Right atrium auricular region (tissue), 2 donors: Measurements from ENCODE around the gene MBD5. TPM values are rescaled to one million over a fixed set of nuclear protein-coding genes. Genes with fewer than 3 reads are reported as not detected.

Experiments
- DNase-seq: peaks from one replicate; pipeline ENCODE4 v3.0.0-alpha.2; 2019; ENCODE audit warnings: low spot score
- H3K27ac ChIP-seq, 2 donors: fragments of 200-600 bp; sonication (generic); 1 replicate in 1 of 2; 2 replicates in 1 of 2; pipeline ENCODE4 v1.5.1; 2016 to 2019
- H3K27me3 ChIP-seq, 2 donors: fragments of 200-600 bp; sonication (generic); one replicate each; pipeline versions ENCODE4 v1.5.1 to v1.6.0; 2017 to 2019
- H3K36me3 ChIP-seq: fragments of 200-600 bp; sonication (generic); one replicate; pipeline ENCODE4 v1.5.1; 2016
- H3K4me1 ChIP-seq, 2 donors: fragments of 200-600 bp; sonication (generic); one replicate each; pipeline versions ENCODE4 v1.5.1 to v1.6.0; 2017 to 2019
- H3K4me3 ChIP-seq, 2 donors: fragments of 200-600 bp; sonication (generic); 1 replicate in 1 of 2; 2 replicates in 1 of 2; pipeline ENCODE4 v1.5.1; 2017 to 2019; ENCODE audit warnings: mild to moderate bottlenecking in 1 of 2, moderate library complexity in 1 of 2
- H3K9me3 ChIP-seq, 2 donors: fragments of 200-600 bp; sonication (generic); one replicate each; pipeline ENCODE4 v1.5.1; 2019
- CTCF ChIP-seq, 2 donors: fragments of 200-600 bp; sonication (generic); IDR thresholded peaks; one replicate each; pipeline ENCODE4 v1.5.1; 2019; ENCODE audit warnings: antibody characterized with exemption in 2 of 2
- total RNA-seq, 2 donors: library from RNA; depleted of rRNA; stranded (reverse); fragments of >200 nt; gene quantifications; one replicate each; pipeline ENCODE4 v1.1.0, GENCODE V29; 2016

The MBD5 gene
- total RNA-seq, 2 donors from 2014 or later: 14.5 to 22.8 TPM

GRCh38 chr2:148528356-148529064, 507.6 kb downstream of the MBD5 start:
- no peak overlapping the region for H3K4me3 ChIP-seq
- no peaks in the 10 kb centered on the region for H3K9me3 ChIP-seq
- no peak for DNase-seq
- TF ChIP-seq CTCF (IDR thresholded peaks at IDR 0.05): no peak
- H3K27me3 ChIP-seq: no peaks in the 10 kb centered on the region
- H3K4me1 ChIP-seq: no peaks in the 10 kb centered on the region
- H3K36me3 ChIP-seq: no peaks in the 10 kb centered on the region
- no peak overlapping the region for H3K27ac ChIP-seq

- H3K4me3 ChIP-seq: no peak overlapping the region
- no peak for TF ChIP-seq CTCF (IDR thresholded peaks at IDR 0.05)
- no peak overlapping the region for H3K27ac ChIP-seq
- DNase-seq: no peak
- H3K27me3 ChIP-seq: no peaks in the 10 kb centered on the region
- H3K36me3 ChIP-seq: no peaks in the 10 kb centered on the region
- H3K4me1 ChIP-seq: no peaks in the 10 kb centered on the region
- H3K9me3 ChIP-seq: no peaks in the 10 kb centered on the region
Observed at GRCh38 chr2:148529745-148530144, 508.9 kb downstream of the MBD5 start.

GRCh38 chr2:148530350-148530749, 509.5 kb downstream of the MBD5 start:
- Histone ChIP-seq H3K4me3 (no peak overlapping the region), H3K4me1 (peaks cover 0 to 5% of the 10 kb centered on the region in 2 donors), H3K27me3 (no peaks in the 10 kb centered on the region), H3K9me3 (no peaks in the 10 kb centered on the region), H3K36me3 (no peaks in the 10 kb centered on the region), H3K27ac (no peak overlapping the region)
- no peak for TF ChIP-seq CTCF (IDR thresholded peaks at IDR 0.05)
- DNase-seq: no peak

- no peaks in the 10 kb centered on the region for H3K36me3 ChIP-seq
- peaks cover 0 to 5% of the 10 kb centered on the region in 2 donors for H3K4me1 ChIP-seq
- H3K27me3 ChIP-seq: no peaks in the 10 kb centered on the region
- H3K4me3 ChIP-seq: no peak overlapping the region
- TF ChIP-seq CTCF (IDR thresholded peaks at IDR 0.05): no peak
- no peak overlapping the region for H3K27ac ChIP-seq
- H3K9me3 ChIP-seq: no peaks in the 10 kb centered on the region
- DNase-seq: no peak
Observed at GRCh38 chr2:148531235-148531634, 510.3 kb downstream of the MBD5 start.

GRCh38 chr2:148531669-148532428, 511.0 kb downstream of the MBD5 start:
- no peak for DNase-seq
- Histone ChIP-seq H3K36me3 (no peaks in the 10 kb centered on the region), H3K4me3 (no peak overlapping the region), H3K9me3 (no peaks in the 10 kb centered on the region), H3K27me3 (no peaks in the 10 kb centered on the region), H3K4me1 (peaks cover 0 to 5% of the 10 kb centered on the region in 2 donors), H3K27ac (no peak overlapping the region)
- TF ChIP-seq CTCF (IDR thresholded peaks at IDR 0.05): no peak
